IPS-18c (cell line): ENCODE results near the gene ERLEC1.

Experiments
- H3K4me3 ChIP-seq: 2 replicates; pipeline ENCODE4 v1.7.0; 2013; ENCODE audit warnings: low read depth, mild to moderate bottlenecking, low read length, moderate library complexity; ENCODE audit not compliant: insufficient read depth
- H3K9me3 ChIP-seq: one replicate; pipeline ENCODE4 v1.6.1; 2013; ENCODE audit warnings: mild to moderate bottlenecking, low read length, moderate library complexity; ENCODE audit not compliant: control insufficient read depth, insufficient read depth

Gene ERLEC1

GRCh38 chr2:53856272-53856671 is 69.4 kb downstream of the ERLEC1 start:
- Histone ChIP-seq H3K9me3 (no peaks in the 10 kb centered on the region), H3K4me3 (no peak overlapping the region)

- no peaks in the 10 kb centered on the region for H3K9me3 ChIP-seq
- H3K4me3 ChIP-seq, result peak within 1 kb of the TSS; percentile 25; the same call in 1 of the 2 replicates
These were observed 72.7 kb downstream of the ERLEC1 start, which contains the start of gene GPR75 for GRCh38 chr2:53859206-53860181. Gene GPR75 (minus strand): TSS chr2:53859967. CDS start chr2:53854756, 5,211 bp downstream.

- Histone ChIP-seq H3K4me3 (no peak overlapping the region), H3K9me3 (no peaks in the 10 kb centered on the region)
These were observed 75.0 kb downstream of the ERLEC1 start for GRCh38 chr2:53861824-53862223.

GRCh38 chr2:53863538-53864227 is 76.8 kb downstream of the ERLEC1 start:
- H3K9me3 ChIP-seq, result no peaks in the 10 kb centered on the region
- H3K4me3 ChIP-seq, result no peak overlapping the region

- Histone ChIP-seq H3K9me3 (no peaks in the 10 kb centered on the region), H3K4me3 (no peak overlapping the region)
These were observed 78.4 kb downstream of the ERLEC1 start for GRCh38 chr2:53865264-53865663.

GRCh38 chr2:53865962-53866361 is 79.1 kb downstream of the ERLEC1 start:
- Histone ChIP-seq H3K4me3 (no peak overlapping the region), H3K9me3 (no peaks in the 10 kb centered on the region)

GRCh38 chr2:53867169-53867568 is 80.3 kb downstream of the ERLEC1 start:
- Histone ChIP-seq H3K9me3 (no peaks in the 10 kb centered on the region), H3K4me3 (no peak overlapping the region)

GRCh38 chr2:53867773-53868172 is 80.9 kb downstream of the ERLEC1 start:
- H3K9me3 ChIP-seq, result no peaks in the 10 kb centered on the region
- no peak overlapping the region for H3K4me3 ChIP-seq
